Hepatic stellate cell (primary cell): ENCODE results near the gene CHPF2.
A peak's percentile ranks its signal among the peaks of the same experiment; 100 is the strongest.

Experiments used
- DNase-seq: peaks from one replicate; pipeline ENCODE4 v3.0.0; 2011; ENCODE audit warnings: low spot score

CHPF2 gene

GRCh38 chr7:151246851-151247580 is 14.7 kb downstream of the CHPF2 start:
- DNase-seq: no peak

- DNase-seq: peak; percentile 70
Observed at GRCh38 chr7:151247611-151248345, 15.5 kb downstream of the CHPF2 start.

- DNase-seq: peak; percentile 82
Observed at GRCh38 chr7:151248346-151249033, 16.2 kb downstream of the CHPF2 start, which contains the start of gene SMARCD3. Gene SMARCD3, minus strand, starts transcription at chr7:151248694. Its CDS starts 132 bp downstream, at chr7:151248562.

- peak; percentile 91 for DNase-seq
Observed at GRCh38 chr7:151249034-151249731, 16.9 kb downstream of the CHPF2 start.

- DNase-seq: peak; percentile 88
Observed at GRCh38 chr7:151249732-151250072, 17.4 kb downstream of the CHPF2 start.

DNA sequence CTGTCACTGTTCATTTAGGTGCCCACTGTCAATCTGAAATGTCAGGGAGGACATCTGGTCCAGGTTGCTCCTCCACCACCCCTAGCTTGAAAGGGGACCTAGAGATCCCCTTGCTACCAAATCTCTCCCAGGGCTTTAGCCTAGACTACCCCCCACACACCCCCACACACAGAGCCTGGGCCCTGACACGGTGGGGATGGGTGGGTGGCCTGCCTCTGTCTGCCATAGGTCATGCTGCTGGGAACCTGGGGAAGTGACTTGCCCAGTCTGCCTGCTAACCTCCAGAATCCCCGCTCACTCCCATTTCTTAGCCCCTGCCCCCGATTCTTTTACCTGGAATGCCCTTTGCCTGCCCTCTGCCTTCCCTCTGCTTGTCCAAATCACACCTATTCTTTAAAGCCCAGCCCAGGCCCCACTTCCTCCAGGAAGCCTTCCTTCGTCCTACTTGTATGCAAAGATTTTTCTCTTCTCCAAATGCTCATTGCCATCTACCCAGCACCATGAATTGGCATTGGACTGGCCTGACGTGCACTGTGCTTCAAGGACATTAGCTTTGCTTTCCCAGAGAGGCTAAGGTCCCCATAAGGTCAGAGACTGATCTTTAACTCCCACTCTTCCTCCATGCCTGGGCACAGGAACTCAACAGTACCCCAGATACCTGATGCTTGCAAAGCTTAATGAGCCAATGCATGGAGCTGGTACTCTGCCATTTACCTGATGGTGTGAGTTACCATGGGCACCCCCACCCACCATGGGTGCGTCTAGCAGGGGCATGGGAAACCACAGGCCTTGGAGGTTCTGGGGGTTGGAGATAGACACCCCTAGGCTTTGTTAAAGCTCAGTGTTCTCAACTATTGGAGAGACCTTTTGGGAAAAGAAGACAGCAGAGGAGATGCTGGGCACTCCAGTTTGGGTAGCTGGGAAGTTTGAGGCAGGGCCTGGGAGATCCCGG is 18.2 kb downstream of the CHPF2 start:
- no peak for DNase-seq

DNA sequence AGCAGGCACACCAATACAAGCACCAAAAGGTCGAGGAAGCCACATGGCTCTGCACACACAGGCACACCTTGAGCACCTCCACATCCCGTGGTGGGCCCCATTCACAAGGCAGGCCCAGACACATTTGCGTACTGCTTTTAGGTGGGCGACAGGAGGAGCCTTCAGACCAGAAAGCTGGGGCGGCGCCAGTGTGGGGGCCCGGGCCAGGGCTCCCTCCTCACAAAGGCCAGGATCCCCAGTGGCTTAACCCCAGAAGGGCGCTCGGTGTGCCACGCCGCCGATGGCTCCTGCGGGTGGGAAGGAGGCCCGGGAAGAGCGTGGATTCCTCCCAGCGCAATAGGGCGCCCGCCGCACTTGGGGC is 19.0 kb downstream of the CHPF2 start:
- no peak for DNase-seq

DNA sequence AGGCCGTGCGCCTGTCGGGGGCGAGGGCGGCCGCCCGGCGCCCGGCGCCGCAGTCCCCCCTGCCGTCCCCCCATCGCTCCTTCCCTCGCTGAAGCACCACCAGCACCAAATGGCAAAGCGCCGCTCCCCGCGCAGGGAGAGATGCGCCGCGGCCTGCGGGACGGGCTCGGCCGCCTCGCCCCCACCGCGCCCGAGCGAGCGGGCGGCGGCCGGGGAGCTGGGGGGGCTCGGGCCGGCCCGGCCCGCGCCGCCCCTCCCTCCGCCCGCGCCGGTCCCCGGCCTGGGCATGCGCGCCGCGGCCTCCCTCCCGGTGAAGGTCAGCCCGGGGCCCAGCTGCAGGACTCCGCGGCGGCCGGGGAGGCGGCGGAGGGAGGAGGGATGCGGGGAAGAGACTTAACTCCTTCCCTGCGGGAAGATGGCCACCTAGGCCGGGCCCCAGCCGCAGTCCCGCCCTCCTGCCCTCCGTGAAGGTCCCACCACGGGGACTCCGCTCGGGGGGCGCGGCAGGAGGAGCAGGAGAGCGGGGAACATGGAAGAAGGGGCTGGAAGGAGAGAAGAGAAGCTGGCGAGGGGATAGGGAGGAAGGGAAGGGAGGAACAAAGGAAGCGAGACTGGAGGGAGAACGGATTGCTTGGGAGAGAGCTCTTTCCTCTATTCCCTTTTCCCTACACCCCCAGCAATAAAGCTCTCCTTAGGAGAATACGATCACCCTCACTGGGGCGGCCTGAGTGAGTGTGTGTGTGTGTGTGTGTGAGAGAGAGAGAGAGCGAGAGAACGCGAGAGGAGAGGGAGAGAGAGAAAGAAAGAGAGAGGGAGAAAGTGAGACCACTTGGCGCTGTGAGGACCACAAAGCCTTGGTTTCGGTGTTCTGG is 19.6 kb downstream of the CHPF2 start:
- DNase-seq: peak; percentile 94

DNA sequence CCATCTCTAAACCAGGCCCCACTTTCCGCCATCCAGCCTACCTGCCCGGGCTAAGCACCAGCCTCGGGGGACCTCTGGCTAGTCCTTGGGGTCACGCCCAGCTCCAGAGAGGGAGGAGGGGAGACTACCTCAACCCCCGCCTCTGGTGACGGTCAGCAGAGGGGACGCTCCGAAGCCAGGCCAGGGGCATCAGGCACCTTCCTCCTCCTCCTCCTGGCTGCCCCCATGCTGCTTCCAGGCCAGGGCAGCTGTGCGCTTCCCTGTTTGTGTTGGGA is 20.2 kb downstream of the CHPF2 start:
- DNase-seq: no peak

GRCh38 chr7:151252961-151253711 is 20.9 kb downstream of the CHPF2 start:
- no peak for DNase-seq

GRCh38 chr7:151254316-151254715 is 22.0 kb downstream of the CHPF2 start:
- DNase-seq: no peak

- DNase-seq: no peak
Observed at GRCh38 chr7:151254851-151255250, 22.6 kb downstream of the CHPF2 start.

- DNase-seq: no peak
Observed at GRCh38 chr7:151255390-151255789, 23.1 kb downstream of the CHPF2 start.

GRCh38 chr7:151256410-151257045 is 24.2 kb downstream of the CHPF2 start:
- no peak for DNase-seq

GRCh38 chr7:151257990-151258389 is 25.7 kb downstream of the CHPF2 start:
- no peak for DNase-seq

- DNase-seq: no peak
Observed at GRCh38 chr7:151260471-151260870, 28.2 kb downstream of the CHPF2 start.

GRCh38 chr7:151260883-151261282 is 28.6 kb downstream of the CHPF2 start:
- DNase-seq: no peak

DNA sequence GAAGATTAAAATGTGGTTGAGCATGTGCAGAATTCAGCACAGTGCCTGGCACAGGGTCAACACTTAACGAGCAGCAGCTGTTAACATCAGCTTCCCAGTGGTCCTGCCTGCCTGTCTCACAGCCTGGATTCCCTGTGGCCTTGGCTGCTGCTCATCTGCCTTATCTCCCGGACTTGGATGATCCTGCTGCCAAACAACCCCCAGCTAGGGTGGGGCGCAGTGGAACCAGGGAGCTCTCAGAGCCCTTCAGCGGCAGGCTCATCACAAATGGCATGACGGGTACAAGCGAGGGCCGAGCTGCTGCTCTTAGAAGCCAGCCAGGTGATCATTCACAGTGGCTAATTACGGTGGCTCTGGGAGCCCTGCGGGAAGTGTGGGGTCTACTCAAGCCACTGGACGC is 29.2 kb downstream of the CHPF2 start:
- no peak for DNase-seq

- no peak for DNase-seq
Observed at GRCh38 chr7:151264615-151265014, 32.3 kb downstream of the CHPF2 start.
